ENCODE measurements around the gene PABPN1L. TPM values are rescaled to one million over a fixed set of nuclear protein-coding genes. Genes with fewer than 3 reads are reported as not detected.

PABPN1L gene
- not detected in 5 replicates for total RNA-seq (2022; extraction: Qiagen RNA extraction)

GRCh38 chr16:88866151-88866920 is at the start of gene PABPN1L:
Gene PABPN1L (minus strand): TSS chr16:88866660. CDS start chr16:88866606, 54 bp downstream.

GRCh38 chr16:88856828-88857727 is 9.4 kb downstream of the PABPN1L start, which contains the start of the genes GALNS and TRAPPC2L:
Gene GALNS (minus strand): TSS chr16:88856947. CDS start chr16:88856877, 70 bp downstream.
Gene TRAPPC2L (plus strand): TSS chr16:88857127. CDS start chr16:88857151, 24 bp downstream.

Other genes starting within 250 kb of the PABPN1L start
- not detected in 5 replicates for gene IL17C, start 228.1 kb downstream of the PABPN1L start, total RNA-seq (2022; extraction: Qiagen RNA extraction)
- 216 to 306 TPM (median 283 TPM) in 5 replicates for gene CYBA, start 215.6 kb downstream of the PABPN1L start, total RNA-seq (2022; extraction: Qiagen RNA extraction)
- gene MVD, start 203.6 kb downstream of the PABPN1L start, total RNA-seq (2022; extraction: Qiagen RNA extraction) = 16.9 to 23.2 TPM (median 17.9 TPM) in 5 replicates
- 0.08 to 0.19 TPM (median 0.14 TPM) in 5 replicates for gene SNAI3, start 180.2 kb downstream of the PABPN1L start, total RNA-seq (2022; extraction: Qiagen RNA extraction)
- gene RNF166, start 160.3 kb downstream of the PABPN1L start, total RNA-seq (2022; extraction: Qiagen RNA extraction) = 11.1 to 16.3 TPM (median 15.1 TPM) in 5 replicates
- gene CTU2, start 160.2 kb downstream of the PABPN1L start, total RNA-seq (2022; extraction: Qiagen RNA extraction) = 23.5 to 34.8 TPM (median 30.7 TPM) in 5 replicates
- gene PIEZO1, start 81.4 kb downstream of the PABPN1L start, total RNA-seq (2022; extraction: Qiagen RNA extraction) = 79.2 to 137 TPM (median 122 TPM) in 5 replicates
- gene CDT1, start 62.9 kb downstream of the PABPN1L start, total RNA-seq (2022; extraction: Qiagen RNA extraction) = 21.2 to 32.5 TPM (median 30.5 TPM) in 5 replicates
- gene APRT, start 54.7 kb downstream of the PABPN1L start, total RNA-seq (2022; extraction: Qiagen RNA extraction) = 336 to 435 TPM (median 385 TPM) in 5 replicates
- gene GALNS, start 9.7 kb downstream of the PABPN1L start, total RNA-seq (2022; extraction: Qiagen RNA extraction) = 33.6 to 49.8 TPM (median 48.4 TPM) in 5 replicates
- gene TRAPPC2L, start 9.5 kb downstream of the PABPN1L start, total RNA-seq (2022; extraction: Qiagen RNA extraction) = 80.7 to 133 TPM (median 96.2 TPM) in 5 replicates
- 0.88 to 1.5 TPM (median 1.0 TPM) in 5 replicates for gene CBFA2T3, start 110.5 kb upstream of the PABPN1L start, total RNA-seq (2022; extraction: Qiagen RNA extraction)
- gene ACSF3, start 227.2 kb upstream of the PABPN1L start, total RNA-seq (2022; extraction: Qiagen RNA extraction) = 13.8 to 20.0 TPM (median 18.2 TPM) in 5 replicates

Data from A549 treated with dexamethasone at 1 μM for 4 hours (cell line).